AG04450 (cell line): ENCODE results near the gene GNB5. TPM values are rescaled to one million over a fixed set of nuclear protein-coding genes. Genes with fewer than 3 reads are reported as not detected.
A peak's percentile ranks its signal among the peaks of the same experiment; 100 is the strongest.

ENCODE experiments used
- CTCF ChIA-PET: fragments of 300-600, 350-600 bp; formaldehyde crosslinking; extraction: SDS; loops from one replicate; lab custom pipeline; 2022; ENCODE audit warnings: antibody characterized with exemption, inconsistent platforms; lab: Charles Lee
- POLR2A ChIA-PET: fragments of 350-600 bp; formaldehyde crosslinking; extraction: SDS; loops from one replicate; lab custom pipeline; 2021; ENCODE audit warnings: antibody characterized with exemption, inconsistent platforms; lab: Yijun Ruan, JAX
- DNase-seq: peaks from one replicate; pipeline ENCODE4 v3.0.0-alpha.2; 2011; ENCODE audit warnings: low read depth, low spot score
- H3K27ac ChIP-seq: one replicate; pipeline ENCODE4 v1.5.1; 2012; ENCODE audit warnings: low read depth, low read length, control low read depth
- H3K27me3 ChIP-seq: one replicate; pipeline ENCODE4 v1.6.0; 2012; ENCODE audit warnings: low read length; ENCODE audit not compliant: control insufficient read depth, insufficient read depth
- H3K4me3 ChIP-seq: 2 replicates; pipeline ENCODE4 v1.5.1; 2011; ENCODE audit warnings: mild to moderate bottlenecking, low read depth, low read length, control low read depth
- H3K9me3 ChIP-seq: 2 replicates; pipeline ENCODE4 v1.5.1; 2012; ENCODE audit warnings: low read length; ENCODE audit not compliant: control insufficient read depth, insufficient read depth
- CTCF ChIP-seq: IDR thresholded peaks from 2 replicates; pipeline ENCODE4 v1.5.1; 2011; ENCODE audit warnings: low read depth, low read length, control low read depth, inconsistent platforms
- polyA plus RNA-seq: library from polyadenylated mRNA; depleted of rRNA; stranded (reverse); fragments of >200 nt; gene quantifications from 2 replicates; pipeline ENCODE4 v1.2.3, GENCODE V29; 2011

The GNB5 gene
- polyA plus RNA-seq, 1 experiment = 43.6 TPM

GRCh38 chr15:52114261-52115055 is 76.7 kb downstream of the GNB5 start:
- POLR2A ChIA-PET = interaction anchor here (1.3 kb wide), 1 partner anchor 32 kb away, joined by 7 read pairs; no protein-coding TSS in a partner anchor

GRCh38 chr15:52113708-52114107 is 77.5 kb downstream of the GNB5 start:
- ChIA-PET POLR2A (no interaction called here), CTCF (no interaction called here)
- Histone ChIP-seq H3K27me3 (peaks cover 23% of the 10 kb centered on the region), H3K9me3 (no peaks in the 10 kb centered on the region; the same call in 1 of the 2 replicates), H3K27ac (no peak overlapping the region), H3K4me3 (no peak overlapping the region)
- no peak for DNase-seq
- no peak for TF ChIP-seq CTCF

More at GRCh38 chr15:52114261-52115055, 76.7 kb downstream of the GNB5 start:
- no peak overlapping the region for H3K4me3 ChIP-seq
- CTCF ChIA-PET = interaction anchor here (0.7 to 1.7 kb wide), 2 partner anchors 25 to 37 kb away, joined by 3 to 4 read pairs; no protein-coding TSS in a partner anchor
- DNase-seq = no peak
- no peaks in the 10 kb centered on the region; the same call in 1 of the 2 replicates for H3K9me3 ChIP-seq
- no peak for TF ChIP-seq CTCF
- peaks cover 23% of the 10 kb centered on the region for H3K27me3 ChIP-seq
- H3K27ac ChIP-seq = no peak overlapping the region

GRCh38 chr15:52113235-52113634 is 78.0 kb downstream of the GNB5 start:
- POLR2A ChIA-PET = no interaction called here
- H3K27ac ChIP-seq = no peak overlapping the region
- no peak overlapping the region for H3K4me3 ChIP-seq
- no peak for DNase-seq
- TF ChIP-seq CTCF = no peak
- CTCF ChIA-PET = no interaction called here
- no peaks in the 10 kb centered on the region; the same call in 1 of the 2 replicates for H3K9me3 ChIP-seq
- H3K27me3 ChIP-seq = peaks cover 23% of the 10 kb centered on the region

- H3K27ac ChIP-seq = no peak overlapping the region
- POLR2A ChIA-PET = no interaction called here
- no peak for DNase-seq
- no peak for TF ChIP-seq CTCF
- peak overlapping the region; percentile 46 for H3K4me3 ChIP-seq
- H3K27me3 ChIP-seq = peaks cover 23% of the 10 kb centered on the region
- no peaks in the 10 kb centered on the region; the same call in 1 of the 2 replicates for H3K9me3 ChIP-seq
- CTCF ChIA-PET = interaction anchor here (0.7 to 1.2 kb wide), 2 partner anchors 34 to 623 kb away, joined by 3 read pairs; no protein-coding TSS in a partner anchor
Observed at GRCh38 chr15:52112203-52112750, 78.9 kb downstream of the GNB5 start.
